ENCODE results near the gene EML2.

DNA sequence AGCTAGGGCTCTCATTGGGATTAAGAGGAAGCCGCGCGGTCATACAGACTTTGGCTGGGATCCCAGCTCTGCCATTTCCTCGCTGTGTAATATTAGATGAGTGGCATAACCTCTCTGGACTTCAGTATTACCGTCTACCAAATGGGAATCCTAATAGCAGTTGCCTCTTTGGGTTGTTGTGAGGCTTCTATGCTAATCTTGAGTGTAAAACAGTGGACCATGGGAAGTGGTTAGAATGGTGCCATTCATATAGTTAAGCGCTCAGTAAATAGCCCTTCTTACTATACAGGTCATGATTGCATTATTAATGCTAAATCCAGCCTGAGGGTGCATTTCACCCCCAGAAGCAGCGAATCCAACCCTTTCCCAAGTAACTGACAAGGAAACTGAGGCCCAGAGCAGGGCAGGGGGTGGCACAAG, 54.0 kb downstream of the EML2 start:
- TF ChIP-seq, protein P1, sequence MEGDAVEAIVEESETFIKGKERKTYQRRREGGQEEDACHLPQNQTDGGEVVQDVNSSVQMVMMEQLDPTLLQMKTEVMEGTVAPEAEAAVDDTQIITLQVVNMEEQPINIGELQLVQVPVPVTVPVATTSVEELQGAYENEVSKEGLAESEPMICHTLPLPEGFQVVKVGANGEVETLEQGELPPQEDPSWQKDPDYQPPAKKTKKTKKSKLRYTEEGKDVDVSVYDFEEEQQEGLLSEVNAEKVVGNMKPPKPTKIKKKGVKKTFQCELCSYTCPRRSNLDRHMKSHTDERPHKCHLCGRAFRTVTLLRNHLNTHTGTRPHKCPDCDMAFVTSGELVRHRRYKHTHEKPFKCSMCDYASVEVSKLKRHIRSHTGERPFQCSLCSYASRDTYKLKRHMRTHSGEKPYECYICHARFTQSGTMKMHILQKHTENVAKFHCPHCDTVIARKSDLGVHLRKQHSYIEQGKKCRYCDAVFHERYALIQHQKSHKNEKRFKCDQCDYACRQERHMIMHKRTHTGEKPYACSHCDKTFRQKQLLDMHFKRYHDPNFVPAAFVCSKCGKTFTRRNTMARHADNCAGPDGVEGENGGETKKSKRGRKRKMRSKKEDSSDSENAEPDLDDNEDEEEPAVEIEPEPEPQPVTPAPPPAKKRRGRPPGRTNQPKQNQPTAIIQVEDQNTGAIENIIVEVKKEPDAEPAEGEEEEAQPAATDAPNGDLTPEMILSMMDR (conservative IDR thresholded peaks at IDR 0.05; ENCODE audit: low read depth, low read length): no peak
- no peak for TF ChIP-seq RFX5 (IDR thresholded peaks at IDR 0.05; ENCODE audit: low read depth, low read length)
- TF ChIP-seq POLR2A (IDR thresholded peaks at IDR 0.05; ENCODE audit: low read depth, low read length): no peak
- no peak for TF ChIP-seq CEBPB (IDR thresholded peaks at IDR 0.05; ENCODE audit: low read depth, low read length)
